Fibroblast of the aortic adventitia (primary cell): ENCODE measurements around the gene GALNT5. TPM values are rescaled to one million over a fixed set of nuclear protein-coding genes. Genes with fewer than 3 reads are reported as not detected.
A peak's percentile ranks its signal among the peaks of the same experiment; 100 is the strongest.

Source experiments
- DNase-seq: peaks from one replicate; pipeline ENCODE4 v3.0.0-alpha.2; 2010; ENCODE audit warnings: low read depth
- H3K4me3 ChIP-seq: 2 replicates; pipeline ENCODE4 v1.5.1; 2011; ENCODE audit warnings: low read depth, mild to moderate bottlenecking, control low read depth, low read length, moderate library complexity
- total RNA-seq: library from RNA; depleted of rRNA; stranded (reverse); fragments of >200 nt; gene quantifications from 2 replicates; pipeline ENCODE4 v1.2.3, GENCODE V29; 2012; ENCODE audit warnings: low replicate concordance
- TF ChIP-seq, protein P1 (sequence below): IDR thresholded peaks from 2 replicates; pipeline ENCODE4 v1.5.1; 2011; ENCODE audit warnings: mild to moderate bottlenecking, low read length, control low read depth, inconsistent platforms; ENCODE audit not compliant: insufficient read depth

GALNT5 gene
- total RNA-seq, 1 donor: 38.3 TPM

DNA sequence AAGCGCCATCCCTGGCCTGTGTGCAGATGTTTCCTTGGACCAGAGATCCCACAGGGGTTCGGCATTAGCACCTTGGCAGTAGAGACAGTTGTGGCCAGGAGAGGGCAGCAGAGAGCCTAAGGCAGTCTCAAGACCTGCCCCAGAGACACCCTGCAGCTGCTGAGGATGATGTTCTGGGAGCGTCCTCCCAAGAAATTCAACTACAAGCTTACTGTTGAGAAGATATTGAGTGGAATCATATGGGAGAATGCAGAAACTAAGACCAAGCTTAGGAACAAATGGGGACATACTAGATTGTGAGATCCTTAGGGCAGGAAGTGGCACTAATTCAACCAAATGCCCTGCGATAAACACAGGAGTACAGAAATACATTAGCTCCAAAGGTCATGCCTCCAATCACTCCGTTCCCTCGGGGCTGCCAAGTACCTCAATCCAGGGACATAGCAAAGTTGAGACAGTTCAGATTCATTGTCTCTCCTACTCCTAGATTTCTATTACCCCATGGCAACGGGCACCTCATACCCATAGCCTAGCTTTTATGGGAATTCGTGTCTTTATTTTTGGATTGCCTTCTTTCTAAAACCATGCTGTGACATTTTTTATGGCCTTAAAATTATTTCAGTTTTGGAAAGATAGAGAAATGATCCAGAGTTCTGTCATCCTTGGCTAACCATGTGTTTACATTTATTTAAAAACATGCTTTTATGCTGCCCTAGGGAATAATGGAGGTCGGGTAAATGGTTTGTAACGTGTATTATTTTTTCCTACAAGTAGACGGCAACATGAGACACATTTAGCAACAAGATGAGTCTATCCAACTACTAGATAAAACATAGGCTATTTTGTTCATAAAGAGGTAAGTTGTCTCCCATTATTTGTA, 70.4 kb downstream of the GALNT5 start:
- DNase-seq: peak; percentile 81
- TF ChIP-seq, protein P1, sequence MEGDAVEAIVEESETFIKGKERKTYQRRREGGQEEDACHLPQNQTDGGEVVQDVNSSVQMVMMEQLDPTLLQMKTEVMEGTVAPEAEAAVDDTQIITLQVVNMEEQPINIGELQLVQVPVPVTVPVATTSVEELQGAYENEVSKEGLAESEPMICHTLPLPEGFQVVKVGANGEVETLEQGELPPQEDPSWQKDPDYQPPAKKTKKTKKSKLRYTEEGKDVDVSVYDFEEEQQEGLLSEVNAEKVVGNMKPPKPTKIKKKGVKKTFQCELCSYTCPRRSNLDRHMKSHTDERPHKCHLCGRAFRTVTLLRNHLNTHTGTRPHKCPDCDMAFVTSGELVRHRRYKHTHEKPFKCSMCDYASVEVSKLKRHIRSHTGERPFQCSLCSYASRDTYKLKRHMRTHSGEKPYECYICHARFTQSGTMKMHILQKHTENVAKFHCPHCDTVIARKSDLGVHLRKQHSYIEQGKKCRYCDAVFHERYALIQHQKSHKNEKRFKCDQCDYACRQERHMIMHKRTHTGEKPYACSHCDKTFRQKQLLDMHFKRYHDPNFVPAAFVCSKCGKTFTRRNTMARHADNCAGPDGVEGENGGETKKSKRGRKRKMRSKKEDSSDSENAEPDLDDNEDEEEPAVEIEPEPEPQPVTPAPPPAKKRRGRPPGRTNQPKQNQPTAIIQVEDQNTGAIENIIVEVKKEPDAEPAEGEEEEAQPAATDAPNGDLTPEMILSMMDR: peak; percentile 94
- H3K4me3 ChIP-seq: no peak overlapping the region

DNA sequence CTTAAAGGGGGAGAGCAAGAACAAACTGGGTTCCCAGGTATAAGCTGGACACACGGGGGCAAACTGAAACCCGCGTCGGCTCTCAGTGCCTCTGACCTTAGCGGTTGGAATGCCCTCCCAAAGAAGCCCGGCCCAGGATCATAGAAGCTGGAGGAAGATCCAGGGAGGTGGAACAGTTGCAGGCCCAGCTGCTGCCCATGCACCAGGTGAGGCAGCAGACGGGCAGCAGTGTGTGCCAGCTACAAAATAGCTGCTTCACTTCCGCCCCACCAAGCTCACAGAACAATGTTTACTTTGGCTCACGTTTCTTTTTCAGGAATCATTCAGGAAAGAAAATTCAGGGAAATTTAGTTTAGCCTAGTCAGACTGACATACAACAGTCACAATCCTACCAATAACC, 72.0 kb downstream of the GALNT5 start:
- H3K4me3 ChIP-seq: no peak overlapping the region
- DNase-seq: no peak
- TF ChIP-seq, protein P1: no peak

DNA sequence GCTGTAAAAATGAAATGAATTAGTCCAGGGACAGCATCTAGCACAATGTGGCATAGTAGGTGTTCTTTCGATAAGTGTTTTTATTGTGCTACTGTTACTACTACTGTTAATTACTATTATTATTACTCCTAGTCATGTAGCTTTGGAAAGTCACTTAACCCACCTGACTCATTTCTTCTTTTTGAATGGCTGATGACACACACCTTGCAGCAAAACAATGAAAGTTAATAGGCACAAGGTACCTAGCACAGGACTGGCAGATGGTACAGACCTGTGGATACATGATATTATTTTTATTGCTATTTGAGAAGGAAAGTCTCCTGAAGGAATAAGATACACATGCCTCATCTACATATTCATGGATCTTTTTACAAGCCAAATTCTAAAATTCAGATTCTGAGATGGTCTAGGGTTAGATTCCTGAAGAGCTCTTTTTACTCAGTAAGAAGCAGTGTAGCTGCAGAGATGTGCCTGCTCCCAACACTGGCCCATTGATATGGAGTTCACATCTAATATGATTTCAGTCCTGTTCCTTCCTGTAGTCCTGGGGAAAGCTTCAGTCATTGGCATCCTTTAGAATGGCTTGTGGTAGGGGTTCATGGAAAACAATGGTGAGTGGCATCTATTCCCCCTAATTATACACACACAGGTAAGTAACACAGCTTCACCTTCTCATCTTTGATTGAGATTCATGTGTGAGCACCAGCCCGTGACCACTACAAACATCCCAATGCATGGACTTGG, 76.0 kb downstream of the GALNT5 start:
- no peak for DNase-seq
- TF ChIP-seq, protein P1: no peak

DNA sequence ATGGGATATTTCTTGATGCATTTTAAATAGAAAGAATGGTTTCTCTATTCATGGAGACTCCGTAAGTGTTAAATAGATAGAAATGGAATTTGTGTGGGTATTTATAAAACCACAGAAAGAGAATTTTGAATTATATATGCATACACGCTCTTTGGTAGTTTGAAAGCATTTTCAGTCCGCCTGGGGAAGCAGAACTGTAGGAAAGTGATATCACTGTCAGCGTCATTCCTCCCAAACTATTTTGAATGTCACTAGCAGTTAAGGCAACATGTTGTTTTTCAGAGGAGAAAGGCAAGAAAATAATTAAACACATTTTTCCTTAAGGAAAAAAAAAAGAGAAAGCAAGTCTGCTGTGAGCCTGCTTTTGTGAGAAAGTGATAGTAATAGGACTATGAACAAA, 76.8 kb downstream of the GALNT5 start:
- TF ChIP-seq, protein P1: no peak
- H3K4me3 ChIP-seq: no peak overlapping the region
- DNase-seq: no peak

More for the DNA sequence above, 76.0 kb downstream of the GALNT5 start:
- H3K4me3 ChIP-seq: no peak overlapping the region

DNA sequence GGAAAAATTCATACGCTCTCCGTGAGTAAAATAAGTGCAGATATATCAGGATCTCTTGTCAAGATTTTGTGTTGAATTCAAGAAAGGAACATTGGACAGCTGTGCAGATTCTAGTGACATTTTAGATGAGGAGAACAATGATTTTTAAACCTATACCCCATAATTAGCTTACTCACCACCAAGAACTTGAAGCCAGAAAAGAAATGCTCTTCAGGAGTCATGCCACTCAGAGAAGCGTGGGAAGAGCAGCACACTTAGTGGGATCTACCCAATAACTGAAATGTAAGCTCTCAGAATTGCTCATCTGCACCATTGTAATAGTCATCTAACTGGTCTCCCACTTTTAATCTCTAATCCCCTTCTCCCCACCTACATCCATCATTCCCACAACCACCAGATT, 77.3 kb downstream of the GALNT5 start:
- no peak for DNase-seq
- TF ChIP-seq, protein P1: no peak
- no peak overlapping the region for H3K4me3 ChIP-seq

DNA sequence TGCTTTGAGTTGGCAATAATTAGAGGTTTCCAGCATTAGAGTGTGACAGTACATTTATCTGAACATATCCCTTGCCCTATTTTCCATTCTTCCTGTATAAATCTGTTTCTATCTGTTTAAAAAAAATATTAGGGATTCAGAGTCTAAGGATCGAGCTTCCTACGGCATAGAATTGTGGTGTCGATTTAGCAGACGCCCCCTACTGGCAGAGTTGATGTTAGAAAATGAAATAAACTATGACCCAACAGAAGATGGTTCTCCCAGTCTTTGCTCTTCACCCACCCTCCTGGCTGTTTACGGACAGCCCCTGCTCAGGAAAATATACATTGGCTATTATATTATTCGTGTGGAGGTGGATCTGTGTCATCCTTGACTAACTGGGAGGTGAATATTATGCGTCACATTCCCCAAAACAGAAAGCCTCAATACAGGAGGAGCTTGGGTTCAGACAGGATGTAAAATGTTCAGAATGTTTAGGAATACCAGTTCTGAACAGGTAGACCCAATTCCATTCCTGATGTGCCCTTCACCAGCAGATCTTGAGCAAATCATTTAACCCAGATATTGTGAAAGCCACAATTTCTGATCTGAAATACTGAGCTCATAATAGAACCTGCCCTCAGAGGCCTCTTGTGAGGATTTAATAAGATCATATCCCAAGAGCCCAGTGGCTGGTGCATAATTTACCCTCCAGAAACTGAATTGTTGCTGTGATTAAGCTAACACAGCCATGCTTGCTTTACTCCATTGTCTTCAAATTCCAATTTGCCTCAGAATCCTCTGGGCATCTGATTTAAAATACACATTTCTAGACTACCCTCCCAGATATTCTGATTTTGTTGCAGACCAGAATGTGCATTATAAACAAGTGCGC, 78.9 kb downstream of the GALNT5 start:
- no peak overlapping the region for H3K4me3 ChIP-seq
- peak; percentile 56 for DNase-seq
- TF ChIP-seq, protein P1: peak; percentile 60
